H1 (cell line): ENCODE results near the gene TRIM41. TPM values are rescaled to one million over a fixed set of nuclear protein-coding genes. Genes with fewer than 3 reads are reported as not detected.

ENCODE experiments used
- CTCF ChIA-PET: fragments of 300-600 bp; sonication (Branson Sonifier 250); formaldehyde crosslinking; loops from one replicate; lab custom pipeline; 2021; ENCODE audit not compliant: partially characterized antibody; lab: Charles Lee
- POLR2A ChIA-PET: fragments of 300-600 bp; sonication (Branson Sonifier 250); formaldehyde crosslinking; loops from one replicate; lab custom pipeline; 2021; ENCODE audit warnings: inconsistent platforms; ENCODE audit not compliant: partially characterized antibody; lab: Charles Lee
- DNase-seq, 2 experiments: peaks; one replicate each; pipeline versions ENCODE4 v3.0.0 to v3.0.0-alpha.2; 2010 to 2022; ENCODE audit warnings: low spot score in 2 of 2, low read depth in 1 of 2, mixed read lengths in 1 of 2
- FAIRE-seq: peaks from 2 replicates; lab custom pipeline; 2011; peaks lifted over from hg19 to GRCh38; lab: Jason Lieb, UNC
- H2AFZ ChIP-seq: 2 replicates; pipeline ENCODE4 v1.8.1; 2012; ENCODE audit warnings: low read length, inconsistent platforms
- H2AK5ac ChIP-seq: 2 replicates; pipeline ENCODE4 v1.6.1; 2013; ENCODE audit warnings: low read depth, low read length
- H2BK120ac ChIP-seq: replicated peaks from 2 replicates; pipeline ENCODE3; 2013; ENCODE audit warnings: low read depth, low read length, inconsistent platforms
- H2BK12ac ChIP-seq: 2 replicates; pipeline ENCODE4 v1.6.1; 2013; ENCODE audit warnings: low read depth, low read length
- H2BK15ac ChIP-seq: 2 replicates; pipeline ENCODE4 v1.6.1; 2013; ENCODE audit warnings: low read length
- H2BK20ac ChIP-seq: 2 replicates; pipeline ENCODE4 v1.6.1; 2013; ENCODE audit warnings: low read length
- H2BK5ac ChIP-seq: 2 replicates; pipeline ENCODE4 v1.6.1; 2013; ENCODE audit warnings: low read depth, low read length
- H3K14ac ChIP-seq: 2 replicates; pipeline ENCODE4 v1.6.1; 2013; ENCODE audit warnings: inconsistent platforms; ENCODE audit not compliant: insufficient read length
- H3K18ac ChIP-seq: 2 replicates; pipeline ENCODE4 v1.6.1; 2013; ENCODE audit warnings: low read length; ENCODE audit errors: extremely low read depth
- H3K23ac ChIP-seq: 2 replicates; pipeline ENCODE4 v1.6.1; 2013; ENCODE audit warnings: inconsistent platforms; ENCODE audit not compliant: insufficient read length
- H3K23me2 ChIP-seq: 2 replicates; pipeline ENCODE4 v1.6.1; 2013; ENCODE audit warnings: low read depth, low read length
- H3K27ac ChIP-seq: 2 replicates; pipeline ENCODE4 v1.6.1; 2011; ENCODE audit warnings: low read depth, low read length, inconsistent platforms
- H3K27me3 ChIP-seq, 4 experiments: replicated peaks in 1 of 4; 1 replicate in 1 of 4; 2 replicates in 3 of 4; pipeline versions ENCODE4 v1.6.1 to v1.8.1; 2011 to 2013; ENCODE audit warnings: low read length in 3 of 4, mild to moderate bottlenecking in 3 of 4, inconsistent platforms in 2 of 4, mixed read lengths in 2 of 4, moderate library complexity in 1 of 4; ENCODE audit not compliant: control insufficient read depth in 3 of 4, insufficient read depth in 3 of 4; ENCODE audit errors: extremely low read depth in 1 of 4
- H3K36me3 ChIP-seq, 4 experiments: 2 replicates each; pipeline versions ENCODE4 v1.6.1 to v1.8.1; 2011 to 2013; ENCODE audit warnings: mild to moderate bottlenecking in 4 of 4, low read length in 3 of 4, moderate library complexity in 2 of 4, control low read depth in 1 of 4, inconsistent platforms in 1 of 4; ENCODE audit not compliant: insufficient read depth in 4 of 4, control insufficient read depth in 2 of 4
- H3K4ac ChIP-seq: replicated peaks from 2 replicates; pipeline ENCODE3; 2013; ENCODE audit warnings: low read length, low read depth, mixed read lengths, inconsistent platforms; ENCODE audit not compliant: insufficient read length
- H3K4me1 ChIP-seq, 4 experiments: replicated peaks in 1 of 4; 1 replicate in 1 of 4; 2 replicates in 3 of 4; pipeline versions ENCODE4 v1.6.1 to v1.8.1; 2011 to 2013; ENCODE audit warnings: low read length in 3 of 4, inconsistent platforms in 2 of 4, mixed read lengths in 1 of 4; ENCODE audit not compliant: insufficient read depth in 4 of 4, control insufficient read depth in 3 of 4
- H3K4me2 ChIP-seq, 2 experiments: 2 replicates each; pipeline versions ENCODE4 v1.6.1 to v1.8.1; 2011 to 2013; ENCODE audit warnings: low read depth in 2 of 2, low read length in 2 of 2, control low read depth in 1 of 2, inconsistent platforms in 1 of 2, mild to moderate bottlenecking in 1 of 2; ENCODE audit not compliant: insufficient read depth in 1 of 2
- H3K4me3 ChIP-seq, 4 experiments: fragments of 200-600, 300-600 bp in 1 of 4; sonication (generic), shearing (Covaris generic), sonication (Bioruptor Twin) in 1 of 4; 2 replicates each; pipeline versions ENCODE4 v1.5.1 to v1.8.1; 2011 to 2016; ENCODE audit warnings: low read length in 4 of 4, low read depth in 3 of 4, control low read depth in 2 of 4, inconsistent platforms in 2 of 4, mild to moderate bottlenecking in 2 of 4, mixed read lengths in 1 of 4, moderate library complexity in 1 of 4; ENCODE audit not compliant: insufficient read depth in 2 of 4; ENCODE audit errors: extremely low read depth in 1 of 4
- H3K56ac ChIP-seq: replicated peaks from 2 replicates; pipeline ENCODE3; 2013; ENCODE audit warnings: low read depth, mild to moderate bottlenecking, mixed read lengths, low read length, inconsistent platforms; ENCODE audit not compliant: insufficient read length
- H3K79me1 ChIP-seq: 2 replicates; pipeline ENCODE4 v1.6.1; 2013; ENCODE audit warnings: low read depth, low read length, control low read depth
- H3K79me2 ChIP-seq, 2 experiments: 2 replicates each; pipeline versions ENCODE4 v1.6.1 to v1.8.1; 2012 to 2013; ENCODE audit warnings: low read length in 2 of 2, mild to moderate bottlenecking in 2 of 2, inconsistent platforms in 1 of 2; ENCODE audit not compliant: insufficient read depth in 2 of 2, control insufficient read depth in 1 of 2
- H3K9ac ChIP-seq, 4 experiments: replicated peaks in 1 of 4; 1 replicate in 1 of 4; 2 replicates in 3 of 4; pipeline versions ENCODE4 v1.6.1 to v1.8.1; 2011 to 2013; ENCODE audit warnings: low read depth in 3 of 4, low read length in 3 of 4, control low read depth in 2 of 4, mild to moderate bottlenecking in 2 of 4, moderate library complexity in 2 of 4, inconsistent platforms in 1 of 4; ENCODE audit errors: extremely low read depth in 1 of 4
- H3K9me3 ChIP-seq, 2 experiments: 2 replicates each; pipeline versions ENCODE4 v1.6.1 to v1.8.1; 2012 to 2013; ENCODE audit warnings: mild to moderate bottlenecking in 2 of 2, moderate library complexity in 2 of 2, control low read depth in 1 of 2, inconsistent platforms in 1 of 2, low read depth in 1 of 2, low read length in 1 of 2, mixed read lengths in 1 of 2; ENCODE audit not compliant: insufficient read depth in 2 of 2
- H4K20me1 ChIP-seq, 2 experiments: replicated peaks in 1 of 2; 2 replicates each; pipeline versions ENCODE3 to v1.8.1; 2011 to 2013; ENCODE audit warnings: inconsistent platforms in 2 of 2, low read length in 2 of 2, mild to moderate bottlenecking in 1 of 2; ENCODE audit not compliant: insufficient read depth in 2 of 2, control insufficient read depth in 1 of 2
- H4K5ac ChIP-seq: 2 replicates; pipeline ENCODE4 v1.6.1; 2013; ENCODE audit warnings: low read length, low read depth, mixed read lengths, inconsistent platforms; ENCODE audit not compliant: insufficient read length
- H4K8ac ChIP-seq: 2 replicates; pipeline ENCODE4 v1.8.0; 2013; ENCODE audit warnings: mild to moderate bottlenecking, moderate library complexity, low read length, inconsistent platforms; ENCODE audit not compliant: insufficient read depth; ENCODE audit errors: extremely low read depth
- H4K91ac ChIP-seq: replicated peaks from 2 replicates; pipeline ENCODE3; 2013; ENCODE audit warnings: low read length, mixed read lengths, inconsistent platforms; ENCODE audit not compliant: insufficient read length
- EP300 ChIP-seq, 2 experiments: IDR thresholded peaks; 1 replicate in 1 of 2; 2 replicates in 1 of 2; pipeline ENCODE4 v1.6.1; 2011 to 2012; ENCODE audit warnings: low read depth in 2 of 2, low read length in 2 of 2, mild to moderate bottlenecking in 2 of 2, borderline replicate concordance in 1 of 2, inconsistent platforms in 1 of 2, moderate library complexity in 1 of 2
- FOSL1 ChIP-seq: IDR thresholded peaks from 2 replicates; pipeline ENCODE4 v1.6.1; 2011; ENCODE audit warnings: mild to moderate bottlenecking, low read depth, low read length, moderate library complexity; ENCODE audit not compliant: insufficient read depth
- KDM4A ChIP-seq: IDR thresholded peaks from one replicate; pipeline ENCODE4 v1.7.1; 2012; ENCODE audit warnings: low read depth, mild to moderate bottlenecking, moderate library complexity, low read length, inconsistent platforms; ENCODE audit not compliant: severe bottlenecking
- PHF8 ChIP-seq: fragments of 200-600 bp; sonication (generic); conservative IDR thresholded peaks from 2 replicates; pipeline ENCODE4 v1.7.1; 2012; ENCODE audit warnings: low read depth, mild to moderate bottlenecking, inconsistent platforms, low read length, moderate library complexity
- POLR2A ChIP-seq, 2 experiments: IDR thresholded peaks; 1 replicate in 1 of 2; 2 replicates in 1 of 2; pipeline ENCODE4 v1.6.1; 2011; ENCODE audit warnings: low read depth in 2 of 2, low read length in 2 of 2, mild to moderate bottlenecking in 2 of 2; ENCODE audit errors: control extremely low read depth in 1 of 2
- RAD21 ChIP-seq, 2 experiments: IDR thresholded peaks in 1 of 2; conservative IDR thresholded peaks in 1 of 2; 2 replicates each; pipeline ENCODE4 v1.6.1; 2011; ENCODE audit warnings: low read depth in 2 of 2, low read length in 2 of 2, improper control_type of control experiment in 1 of 2, inconsistent platforms in 1 of 2, mild to moderate bottlenecking in 1 of 2, moderate library complexity in 1 of 2
- RBBP5 ChIP-seq: IDR thresholded peaks from 2 replicates; pipeline ENCODE4 v1.7.1; 2012; ENCODE audit warnings: low read depth, mild to moderate bottlenecking, inconsistent platforms, low read length, moderate library complexity, borderline replicate concordance
- RXRA ChIP-seq: IDR thresholded peaks from 2 replicates; pipeline ENCODE4 v1.6.1; 2011; ENCODE audit warnings: low read depth, mild to moderate bottlenecking, low read length, moderate library complexity; ENCODE audit not compliant: insufficient read depth
- TAF1 ChIP-seq: IDR thresholded peaks from 2 replicates; pipeline ENCODE4 v1.6.1; 2011; ENCODE audit warnings: mild to moderate bottlenecking, low read depth, low read length
- ZNF274 ChIP-seq: IDR thresholded peaks from 2 replicates; pipeline ENCODE4 v1.7.0; 2012; ENCODE audit warnings: low read length, borderline replicate concordance; ENCODE audit errors: extremely low read depth
- WGBS, 2 experiments: shearing (Covaris generic) in 1 of 2; methylation state at CpG; one replicate each; pipeline versions ENCODE4 v1.1.6 to v1.1.7; 2013 to 2015; ENCODE audit warnings: low lambda C conversion rate in 2 of 2, mixed read lengths in 2 of 2, inconsistent platforms in 1 of 2, low coverage in 1 of 2, missing lambda C conversion rate in 1 of 2; ENCODE audit not compliant: insufficient replicate concordance in 2 of 2, insufficient coverage in 1 of 2, insufficient read length in 1 of 2; ENCODE audit errors: extremely low coverage in 1 of 2, missing lambda C conversion rate in 1 of 2; 5-methylcytosine and 5-hydroxymethylcytosine counted together
- polyA plus RNA-seq, 7 experiments: library from polyadenylated mRNA; depleted of rRNA in 3 of 7; stranded (reverse) in 5 of 7; unstranded in 2 of 7; fragments of >200 nt in 5 of 7; fragments of 200-250 nt in 2 of 7; gene quantifications; 1 replicate in 5 of 7; 2 replicates in 1 of 7; 4 replicates in 1 of 7; pipeline versions ENCODE4 v1.2.1 to v1.2.3, GENCODE V29; 2011 to 2013; ENCODE audit warnings: missing spikeins in 2 of 7, mixed read lengths in 2 of 7
- total RNA-seq: library from RNA; stranded (reverse); fragmentation: NEBNext Ultra II Directional; extraction: Animal tissue kit (Norgen Biotek cat#: 25700); gene quantifications from 2 replicates; pipeline ENCODE4 v1.2.1, GENCODE V29; 2021

Gene TRIM41
- total and polyA plus RNA-seq, 2 of the 8 experiments (the other 6 are each of a cell fraction or from before 2014, with no cell fraction given): 12.9 to 21.6 TPM

GRCh38 chr5:181246276-181247049 is 23.4 kb downstream of the TRIM41 start:
- Histone ChIP-seq H3K9me3 (no peaks in the 10 kb centered on the region), H3K56ac (peak overlapping the region; percentile 88), H3K9ac (peak overlapping the region; percentile 73 to 97 (median 80)), H3K4ac (peak overlapping the region; percentile 74), H2AFZ (0 out of 2 replicates have a peak overlapping the region, but pooled peaks have one; percentile 52), H3K23ac (no peak overlapping the region), H2BK12ac (0 out of 2 replicates have a peak overlapping the region, but pooled peaks have one; percentile 62), H4K5ac (peak overlapping the region; percentile 92), H3K4me2 (peak overlapping the region; percentile 95 to 97), H3K4me1 (peaks cover 8 to 19% (median 13%) of the 10 kb centered on the region in 4 experiments; a peak in 6 of 7 replicates), H3K36me3 (peaks cover 16 to 52% (median 17%) of the 10 kb centered on the region in 4 experiments), H3K79me1 (peaks cover 11% of the 10 kb centered on the region), H3K14ac (peak overlapping the region; percentile 99), H3K27me3 (no peaks in the 10 kb centered on the region), H2AK5ac (peak overlapping the region; percentile 70; the same call in 1 of the 2 replicates), H4K20me1 (peaks cover 16 to 21% of the 10 kb centered on the region in 2 experiments), H3K18ac (peak overlapping the region; percentile 98), H3K23me2 (peaks cover 17% of the 10 kb centered on the region), H4K8ac (peak overlapping the region; percentile 76), H3K4me3 (peak overlapping the region; percentile 76 to 100 (median 86)), H2BK5ac (peak overlapping the region; percentile 92), H2BK15ac (0 out of 2 replicates have a peak overlapping the region, but pooled peaks have one; percentile 31), H2BK20ac (no peak overlapping the region), H3K27ac (peak overlapping the region; percentile 87), H3K79me2 (peaks cover 47 to 82% of the 10 kb centered on the region in 2 experiments), H4K91ac (peak overlapping the region; percentile 95), H2BK120ac (no peak overlapping the region)
- ChIA-PET CTCF (interaction anchor here (1.0 kb wide), 1 partner anchor 18 kb away, joined by 3 read pairs; no protein-coding TSS in a partner anchor), POLR2A (interaction anchor here (0.8 to 34.2 kb wide), 10 partner anchors 3 to 62 kb away, joined by 3 to 1334 read pairs (median 8); partner anchors contain the start of genes RACK1, TRIM41 and TRIM52)
- 2% methylated on average over 33 of the region's 55 CpGs; no CpG with 5 or more reads in 1 of the 2 experiments for WGBS, 2 experiments
- FAIRE-seq (no peak), DNase-seq (peak in 1 of 2 experiments; percentile 90)
- TF ChIP-seq KDM4A: no peak
- TF ChIP-seq RXRA: no peak
- TF ChIP-seq EP300 (IDR thresholded peaks at IDR 0.05; ENCODE audit: borderline replicate concordance in 1 of 2, low read depth in 2 of 2, low read length in 2 of 2): no peak
- TF ChIP-seq FOSL1: no peak
- no peak for TF ChIP-seq RAD21 (IDR thresholded peaks at IDR 0.05 in 1 of 2, conservative IDR thresholded peaks at IDR 0.05 in 1 of 2; ENCODE audit: low read depth in 2 of 2, low read length in 2 of 2)
- TF ChIP-seq ZNF274: no peak
- no peak for TF ChIP-seq RBBP5
- TF ChIP-seq TAF1: peak; percentile 60; the same call in 1 of the 2 replicates
- TF ChIP-seq PHF8: peak; percentile 24
- peak in 1 of 2 experiments; percentile 53; a peak in 2 of 3 replicates for TF ChIP-seq POLR2A (IDR thresholded peaks at IDR 0.05; ENCODE audit: control extremely low read depth in 1 of 2, low read depth in 2 of 2, low read length in 2 of 2)
